ENCODE measurements around the gene RITA1. TPM values are rescaled to one million over a fixed set of nuclear protein-coding genes. Genes with fewer than 3 reads are reported as not detected.

Gene RITA1
- total and polyA plus RNA-seq, 2 donors (not counting 1 experiment from before 2014, with no cell fraction given): 8.1 to 17.9 TPM

DNA sequence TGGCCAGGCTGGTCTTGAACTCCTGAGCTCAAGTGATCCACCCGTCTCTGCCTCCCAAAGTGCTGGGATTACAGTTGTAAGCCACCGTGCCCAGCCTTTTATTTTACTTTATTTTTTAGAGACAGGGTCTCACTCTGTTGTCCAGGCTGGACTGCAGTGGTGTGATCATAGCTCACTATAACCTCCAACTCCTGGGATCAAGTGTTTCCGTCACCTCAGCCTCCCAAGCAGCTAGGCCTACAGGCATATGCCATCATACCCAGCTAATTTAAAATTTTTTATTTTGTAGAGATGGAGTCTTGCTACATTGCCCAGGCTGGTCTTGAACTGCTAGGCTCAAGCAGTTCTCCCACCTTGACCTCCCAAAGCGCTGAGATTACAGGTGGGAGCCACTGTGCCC, 39.4 kb downstream of the RITA1 start:
- intact Hi-C loops (cut with micrococcal nuclease): loop anchor here (5.0 kb wide), 1 partner anchor 148 kb away; no protein-coding TSS in a partner anchor
- Histone ChIP-seq H3K27ac (ENCODE audit: low read length in 2 of 2) (no peak overlapping the region), H2AFZ (ENCODE audit: insufficient read depth, low read depth, low read length, poor library complexity, severe bottlenecking) (no peak overlapping the region), H3K79me2 (ENCODE audit: control insufficient read depth, insufficient read depth, low read length) (peaks cover 59% of the 10 kb centered on the region), H3K27me3 (replicated peaks in 1 of 4; ENCODE audit: control extremely low read depth in 1 of 4, control insufficient read depth in 3 of 4, insufficient read depth in 4 of 4, low read length in 3 of 4) (no peaks in the 10 kb centered on the region), H3K4me1 (ENCODE audit: control insufficient read depth in 2 of 2, insufficient read depth in 2 of 2, low read length in 2 of 2) (peaks cover 40 to 65% of the 10 kb centered on the region in 2 donors), H4K20me1 (ENCODE audit: control insufficient read depth, insufficient read depth, low read length, poor library complexity, severe bottlenecking) (no peaks in the 10 kb centered on the region), H3K9ac (ENCODE audit: low read length) (no peak overlapping the region), H3K36me3 (replicated peaks in 1 of 2; ENCODE audit: control extremely low read depth in 1 of 2, control insufficient read depth in 1 of 2, extremely low read depth in 1 of 2, insufficient read depth in 2 of 2, low read length in 1 of 2) (peaks cover 0 to 23% of the 10 kb centered on the region in 2 experiments), H3K4me2 (replicated peaks; ENCODE audit: low read depth, low read length, poor library complexity, severe bottlenecking) (no peak overlapping the region), H3K9me3 (ENCODE audit: control extremely low read depth in 1 of 3, control insufficient read depth in 2 of 3, insufficient read depth in 1 of 3, low read length in 2 of 3) (no peaks in the 10 kb centered on the region), H3K4me3 (ENCODE audit: control extremely low read depth in 1 of 5, extremely low read depth in 1 of 5, insufficient read depth in 1 of 5, low read depth in 2 of 5, low read length in 4 of 5) (no peak overlapping the region)
- Mint-ChIP-seq H3K4me3 (no peak overlapping the region), H3K27me3 (no peaks in the 10 kb centered on the region), H3K27ac (no peak overlapping the region), H3K9me3 (ENCODE audit: insufficient read depth) (no peaks in the 10 kb centered on the region), H3K4me1 (peaks cover 53% of the 10 kb centered on the region)
- ChIA-PET POLR2A (interaction anchor here (0.6 to 3.1 kb wide), 3 partner anchors 17 to 32 kb away, joined by 3 to 9 read pairs (median 4); no protein-coding TSS in a partner anchor), CTCF (interaction anchor here (1.8 to 5.3 kb wide), 3 partner anchors 7 to 28 kb away, joined by 4 to 53 read pairs (median 46); no protein-coding TSS in a partner anchor)
- no peak for TF ChIP-seq EZH2 (IDR thresholded peaks at IDR 0.05; ENCODE audit: borderline replicate concordance, insufficient read depth, low read depth, low read length, poor library complexity, severe bottlenecking)
- TF ChIP-seq, protein P1, sequence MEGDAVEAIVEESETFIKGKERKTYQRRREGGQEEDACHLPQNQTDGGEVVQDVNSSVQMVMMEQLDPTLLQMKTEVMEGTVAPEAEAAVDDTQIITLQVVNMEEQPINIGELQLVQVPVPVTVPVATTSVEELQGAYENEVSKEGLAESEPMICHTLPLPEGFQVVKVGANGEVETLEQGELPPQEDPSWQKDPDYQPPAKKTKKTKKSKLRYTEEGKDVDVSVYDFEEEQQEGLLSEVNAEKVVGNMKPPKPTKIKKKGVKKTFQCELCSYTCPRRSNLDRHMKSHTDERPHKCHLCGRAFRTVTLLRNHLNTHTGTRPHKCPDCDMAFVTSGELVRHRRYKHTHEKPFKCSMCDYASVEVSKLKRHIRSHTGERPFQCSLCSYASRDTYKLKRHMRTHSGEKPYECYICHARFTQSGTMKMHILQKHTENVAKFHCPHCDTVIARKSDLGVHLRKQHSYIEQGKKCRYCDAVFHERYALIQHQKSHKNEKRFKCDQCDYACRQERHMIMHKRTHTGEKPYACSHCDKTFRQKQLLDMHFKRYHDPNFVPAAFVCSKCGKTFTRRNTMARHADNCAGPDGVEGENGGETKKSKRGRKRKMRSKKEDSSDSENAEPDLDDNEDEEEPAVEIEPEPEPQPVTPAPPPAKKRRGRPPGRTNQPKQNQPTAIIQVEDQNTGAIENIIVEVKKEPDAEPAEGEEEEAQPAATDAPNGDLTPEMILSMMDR (IDR thresholded peaks at IDR 0.05): no peak
- no peak for ATAC-seq (ENCODE audit: low read depth)
- WGBS (ENCODE audit: insufficient coverage): 100% methylated on average over 1 of the region's 4 CpGs
- DNase-seq: no peak
